GM06990 (cell line): ENCODE measurements around the gene ASTL.
"Not testable (repeated sequence)": the region's sequence is repeated elsewhere in the genome, so short reads cannot be mapped to it uniquely, and the experiment has no call there.

Experiments
- DNase-seq: peaks from one replicate; pipeline ENCODE4 v3.0.0-alpha.2; 2011; ENCODE audit not compliant: insufficient read length; ENCODE audit errors: extremely low read depth
- H3K27me3 ChIP-seq: replicated peaks from 2 replicates; pipeline ENCODE4 v1.6.0; 2011; ENCODE audit warnings: low read length; ENCODE audit not compliant: control insufficient read depth, insufficient read depth
- H3K36me3 ChIP-seq: 2 replicates; pipeline ENCODE4 v1.5.1; 2011; ENCODE audit warnings: low read length; ENCODE audit not compliant: control insufficient read depth, insufficient read depth
- H3K4me3 ChIP-seq: replicated peaks from 2 replicates; pipeline ENCODE4 v1.5.1; 2011; ENCODE audit warnings: low read depth, mild to moderate bottlenecking, control low read depth, low read length
- TF ChIP-seq, protein P1 (sequence below): IDR thresholded peaks from 2 replicates; pipeline ENCODE4 v1.5.1; 2011; ENCODE audit warnings: low read length, control low read depth, mild to moderate bottlenecking, inconsistent platforms; ENCODE audit not compliant: insufficient read depth, poor library complexity, severe bottlenecking

ASTL gene

GRCh38 chr2:96142217-96143113 is 4.2 kb upstream of the ASTL start:
- Histone ChIP-seq H3K4me3 (peak overlapping the region; percentile 97), H3K27me3 (no peaks in the 10 kb centered on the region), H3K36me3 (peaks cover 18% of the 10 kb centered on the region)
- peak; percentile 86 for DNase-seq
- TF ChIP-seq, protein P1, sequence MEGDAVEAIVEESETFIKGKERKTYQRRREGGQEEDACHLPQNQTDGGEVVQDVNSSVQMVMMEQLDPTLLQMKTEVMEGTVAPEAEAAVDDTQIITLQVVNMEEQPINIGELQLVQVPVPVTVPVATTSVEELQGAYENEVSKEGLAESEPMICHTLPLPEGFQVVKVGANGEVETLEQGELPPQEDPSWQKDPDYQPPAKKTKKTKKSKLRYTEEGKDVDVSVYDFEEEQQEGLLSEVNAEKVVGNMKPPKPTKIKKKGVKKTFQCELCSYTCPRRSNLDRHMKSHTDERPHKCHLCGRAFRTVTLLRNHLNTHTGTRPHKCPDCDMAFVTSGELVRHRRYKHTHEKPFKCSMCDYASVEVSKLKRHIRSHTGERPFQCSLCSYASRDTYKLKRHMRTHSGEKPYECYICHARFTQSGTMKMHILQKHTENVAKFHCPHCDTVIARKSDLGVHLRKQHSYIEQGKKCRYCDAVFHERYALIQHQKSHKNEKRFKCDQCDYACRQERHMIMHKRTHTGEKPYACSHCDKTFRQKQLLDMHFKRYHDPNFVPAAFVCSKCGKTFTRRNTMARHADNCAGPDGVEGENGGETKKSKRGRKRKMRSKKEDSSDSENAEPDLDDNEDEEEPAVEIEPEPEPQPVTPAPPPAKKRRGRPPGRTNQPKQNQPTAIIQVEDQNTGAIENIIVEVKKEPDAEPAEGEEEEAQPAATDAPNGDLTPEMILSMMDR, result peak; percentile 75

DNA sequence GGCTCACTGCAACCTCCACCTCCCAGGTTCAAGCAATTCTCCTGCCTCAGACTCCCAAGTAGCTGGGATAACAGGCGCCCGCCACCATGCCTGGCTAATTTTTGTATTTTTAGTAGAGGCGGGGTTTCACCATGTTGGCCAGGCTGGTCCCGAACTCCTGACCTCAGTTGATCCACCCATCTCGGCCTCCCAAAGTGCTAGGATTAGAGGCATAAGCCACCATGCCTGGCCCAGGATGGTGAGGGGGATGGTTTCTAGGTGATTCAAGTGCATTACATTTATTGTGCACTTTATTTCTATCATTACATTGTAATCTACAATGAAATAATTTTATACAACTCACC is 3.3 kb upstream of the ASTL start:
- H3K4me3 ChIP-seq, H3K27me3 ChIP-seq, DNase-seq: not testable (repeated sequence)
- peaks cover 18% of the 10 kb centered on the region for H3K36me3 ChIP-seq

GRCh38 chr2:96140941-96141623 is 2.8 kb upstream of the ASTL start:
- TF ChIP-seq, protein P1, result no peak
- Histone ChIP-seq H3K36me3 (peaks cover 18% of the 10 kb centered on the region), H3K4me3 (peak overlapping the region; percentile 16; the same call in 1 of the 2 replicates), H3K27me3 (no peaks in the 10 kb centered on the region)
- no peak for DNase-seq

DNA sequence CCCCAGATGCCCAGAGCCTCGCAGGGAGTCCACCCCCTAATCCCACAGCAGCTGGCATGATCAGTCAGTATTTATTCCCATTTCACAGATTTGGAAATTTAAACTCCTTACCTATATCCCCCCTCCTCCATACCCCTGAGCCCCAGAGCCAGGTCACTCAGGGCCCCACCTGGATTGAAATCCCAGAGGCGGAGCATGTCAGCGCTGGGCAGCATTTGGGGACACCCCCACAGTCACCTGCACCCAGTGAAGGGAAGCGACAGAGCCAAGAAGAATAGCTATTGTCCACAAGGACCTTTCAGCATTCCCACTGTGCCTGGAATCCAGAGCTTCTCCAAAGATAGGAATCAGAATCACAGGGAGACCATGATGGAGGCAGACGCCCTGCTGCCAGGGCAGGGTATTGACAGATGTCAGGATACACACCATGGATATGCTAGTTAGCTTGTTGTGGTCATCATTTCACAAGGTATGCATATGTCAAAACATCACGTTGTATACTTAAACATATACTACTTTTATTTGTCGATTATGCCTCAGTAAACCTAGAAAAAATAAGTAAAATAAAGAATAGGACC is 968 bp upstream of the ASTL start:
- Histone ChIP-seq H3K27me3 (no peaks in the 10 kb centered on the region), H3K4me3 (no peak overlapping the region), H3K36me3 (peaks cover 18% of the 10 kb centered on the region)
- TF ChIP-seq, protein P1, result no peak
- DNase-seq, result no peak

DNA sequence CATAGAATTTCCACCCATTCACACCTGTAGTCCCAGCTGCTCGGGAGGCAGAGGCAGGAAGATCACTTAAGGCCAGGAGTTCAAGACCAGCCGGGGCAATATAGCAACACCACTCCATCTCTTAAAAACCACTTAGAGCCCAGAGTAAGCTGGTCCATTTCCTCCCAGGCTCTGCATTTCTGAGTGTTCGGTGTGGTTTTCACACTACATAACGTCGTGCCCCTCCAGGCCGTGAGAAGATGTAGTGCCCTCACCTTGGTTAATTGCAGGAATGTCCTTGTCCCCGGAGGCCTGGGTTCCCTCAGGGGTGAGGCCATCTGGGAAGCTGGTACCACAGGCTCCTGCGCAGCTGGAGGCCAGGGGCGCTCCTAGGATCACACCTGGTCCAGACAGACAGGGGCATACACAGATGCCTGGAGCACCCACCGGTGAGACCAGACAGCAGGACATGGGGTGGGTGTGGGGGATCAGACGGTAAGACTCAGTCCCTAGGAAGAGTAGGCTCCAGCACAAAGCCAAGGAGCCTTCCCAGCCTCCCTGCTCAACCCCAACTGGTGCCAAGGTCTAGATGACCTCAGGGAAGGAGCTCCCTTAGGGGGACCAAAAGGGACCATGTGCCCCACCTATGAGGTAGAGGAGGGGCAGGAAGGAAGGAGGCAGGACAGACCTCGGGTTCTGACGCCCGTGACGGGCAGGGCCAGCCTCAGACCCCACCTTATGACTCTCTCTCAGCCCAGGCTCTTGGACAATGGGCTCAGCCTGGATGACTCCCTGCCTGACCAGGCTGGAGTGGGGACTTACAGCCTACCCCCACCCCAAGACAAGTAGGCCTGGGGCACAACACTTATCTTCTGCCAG is 752 bp downstream of the ASTL start:
- no peaks in the 10 kb centered on the region for H3K27me3 ChIP-seq
- no peak for DNase-seq
- TF ChIP-seq, protein P1, result no peak
- no peak overlapping the region for H3K4me3 ChIP-seq
- peaks cover 4% of the 10 kb centered on the region for H3K36me3 ChIP-seq
